A673 (cell line): ENCODE data around the gene CACNA2D1.

ENCODE experiments used
- CTCF ChIP-seq: fragments of 300-800, 200-600 bp; sonication (generic); conservative IDR thresholded peaks from 2 replicates; pipeline ENCODE4 v1.5.1; 2017; ENCODE audit warnings: low read depth, mild to moderate bottlenecking, antibody characterized with exemption, low read length, moderate library complexity, mixed read lengths
- EZH2 ChIP-seq: fragments of 200-600 bp; sonication (generic); IDR thresholded peaks from 2 replicates; pipeline ENCODE4 v1.6.1; 2017; ENCODE audit warnings: borderline replicate concordance, low read depth, mild to moderate bottlenecking, mixed read lengths, antibody characterized with exemption, low read length; ENCODE audit not compliant: poor library complexity, severe bottlenecking

GRCh38 chr7:82106201-82106600, 337.4 kb downstream of the CACNA2D1 start:
- TF ChIP-seq EZH2, result no peak
- TF ChIP-seq CTCF, result no peak
